Posterior cingulate gyrus (tissue), 11 donors: ENCODE data around the gene AEBP1.

Experiments used
- DNase-seq, 10 donors: peaks; one replicate each; pipeline versions ENCODE4 v3.0.0 to v3.0.0-alpha.2; 2020 to 2021; ENCODE audit warnings: mixed read lengths in 3 of 10
- intact Hi-C: fragments of 100-400 bp; cut with DNase I; formaldehyde crosslinking; loops from one replicate; pipeline ENCODE4 v1.15.1; 2023

Gene AEBP1

GRCh38 chr7:44162785-44163395 lies 58.7 kb downstream of the AEBP1 start:
- DNase-seq, result no peak
- intact Hi-C loops, result no loop called here

GRCh38 chr7:44163591-44163990 lies 59.4 kb downstream of the AEBP1 start:
- no peak for DNase-seq
- intact Hi-C loops, result no loop called here
